Vagina (tissue), 2 donors: ENCODE measurements around the gene HEATR3. TPM values are rescaled to one million over a fixed set of nuclear protein-coding genes. Genes with fewer than 3 reads are reported as not detected.
A peak's percentile ranks its signal among the peaks of the same experiment; 100 is the strongest.

Experiments
- DNase-seq, 2 donors: peaks; one replicate each; pipeline ENCODE4 v3.0.0-alpha.2; 2017; ENCODE audit errors: extremely low spot score in 2 of 2
- H3K27ac ChIP-seq: fragments of 200-600 bp; sonication (generic); one replicate; pipeline ENCODE4 v1.5.1; 2019
- H3K27me3 ChIP-seq: fragments of 200-600 bp; sonication (generic); one replicate; pipeline ENCODE4 v1.5.1; 2019
- H3K36me3 ChIP-seq, 2 donors: fragments of 200-600 bp; sonication (generic); one replicate each; pipeline ENCODE4 v1.5.1; 2017 to 2019
- H3K4me1 ChIP-seq: fragments of 200-600 bp; sonication (generic); one replicate; pipeline ENCODE4 v1.5.1; 2019
- H3K4me3 ChIP-seq, 2 donors: fragments of 200-600 bp; sonication (generic); 1 replicate in 1 of 2; 2 replicates in 1 of 2; pipeline ENCODE4 v1.5.1; 2016 to 2019
- H3K9me3 ChIP-seq: fragments of 200-600 bp; sonication (generic); one replicate; pipeline ENCODE4 v1.5.1; 2019
- POLR2A ChIP-seq, 2 donors: fragments of 450-650 bp; IDR thresholded peaks; one replicate each; pipeline ENCODE4 v1.6.1; 2017; ENCODE audit warnings: antibody characterized with exemption in 2 of 2, mild to moderate bottlenecking in 2 of 2, moderate library complexity in 2 of 2
- POLR2AphosphoS5 ChIP-seq, 2 donors: sonication (generic); formaldehyde crosslinking; IDR thresholded peaks; one replicate each; pipeline ENCODE4 v1.9.0; 2017; ENCODE audit warnings: antibody characterized with exemption in 2 of 2, mild to moderate bottlenecking in 2 of 2, low read depth in 1 of 2; ENCODE audit not compliant: insufficient read depth in 1 of 2
- intact Hi-C: fragments of 100-400 bp; cut with DNase I; formaldehyde crosslinking; loops from one replicate; pipeline ENCODE4 v1.15.1; 2023
- total RNA-seq: library from RNA; depleted of rRNA; stranded (reverse); fragments of >200 nt; gene quantifications from one replicate; pipeline ENCODE4 v1.2.3, GENCODE V29; 2016
- TF ChIP-seq, protein P1 (sequence below), 3 experiments: fragments of 450-650 bp in 2 of 3; fragments of 200-600 bp in 1 of 3; sonication (generic) in 1 of 3; IDR thresholded peaks; one replicate each; pipeline ENCODE4 v1.5.1; 2017 to 2019; ENCODE audit warnings: antibody characterized with exemption in 3 of 3, mild to moderate bottlenecking in 2 of 3, moderate library complexity in 2 of 3

The HEATR3 gene, protein sequence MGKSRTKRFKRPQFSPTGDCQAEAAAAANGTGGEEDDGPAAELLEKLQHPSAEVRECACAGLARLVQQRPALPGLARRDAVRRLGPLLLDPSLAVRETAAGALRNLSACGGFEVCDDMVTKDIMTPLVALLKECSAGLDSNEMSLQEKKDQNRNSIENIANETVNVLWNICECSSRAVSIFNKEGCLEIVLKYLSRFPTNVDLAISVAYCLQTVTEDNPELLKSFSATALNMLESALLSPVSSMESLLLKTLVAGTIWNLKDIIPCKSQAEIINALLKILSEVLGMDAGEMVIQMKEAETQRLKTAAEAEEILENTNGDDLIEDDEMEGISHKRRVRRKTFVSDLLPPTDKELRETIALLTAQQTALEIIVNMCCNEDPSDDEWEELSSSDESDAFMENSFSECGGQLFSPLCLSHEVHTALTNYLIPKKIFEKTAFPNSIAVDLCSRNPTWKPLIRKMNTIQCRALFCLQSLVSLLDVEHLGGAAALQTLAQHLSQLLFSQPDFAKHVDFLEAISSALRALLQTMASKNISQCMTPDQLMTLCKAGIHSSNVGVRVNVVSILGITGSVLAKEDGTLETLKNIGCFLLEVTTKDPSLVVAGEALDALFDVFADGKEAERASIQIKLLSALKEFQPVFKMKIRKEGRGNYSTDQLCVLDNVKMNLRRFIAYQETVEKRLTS
- total RNA-seq = 16.5 TPM

DNA sequence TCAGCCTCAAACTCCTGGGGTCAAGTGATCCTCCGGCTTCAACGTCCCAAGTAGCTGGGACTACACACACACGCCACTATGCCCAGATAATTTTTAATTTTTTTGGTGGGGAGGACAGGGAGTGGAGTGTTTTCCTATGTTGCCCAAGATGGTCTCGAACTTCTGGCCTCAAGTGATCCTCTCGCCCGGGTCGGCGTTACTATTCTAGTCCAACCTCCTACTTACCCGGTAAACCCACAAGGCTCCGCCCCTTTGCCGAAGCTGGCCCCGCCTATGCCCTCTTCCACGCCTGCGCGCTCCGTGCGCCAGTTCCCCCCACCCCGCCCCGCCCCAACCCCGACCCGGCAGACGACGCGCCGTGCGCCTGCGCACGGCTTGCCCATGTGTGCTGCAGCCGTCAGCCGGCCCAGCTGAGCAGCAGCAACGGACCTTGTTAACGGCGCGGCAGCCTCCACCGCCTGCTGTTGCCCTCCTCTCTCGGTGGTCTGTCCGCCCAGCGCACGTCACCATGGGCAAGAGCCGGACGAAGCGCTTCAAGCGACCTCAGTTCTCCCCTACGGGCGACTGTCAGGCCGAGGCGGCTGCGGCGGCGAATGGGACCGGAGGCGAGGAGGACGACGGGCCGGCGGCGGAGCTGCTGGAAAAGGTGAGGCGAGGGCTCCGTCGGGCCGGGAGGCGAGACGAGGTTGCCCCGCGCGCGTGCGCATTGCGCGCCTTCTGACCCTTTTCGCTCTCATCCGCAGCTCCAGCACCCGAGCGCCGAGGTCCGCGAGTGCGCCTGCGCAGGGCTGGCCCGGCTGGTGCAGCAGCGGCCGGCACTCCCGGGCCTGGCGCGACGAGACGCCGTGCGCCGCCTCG, at the start of gene HEATR3:
HEATR3 (plus strand) TSS at position 347 of the 858 bp plus-strand sequence; CDS start at position 509, 162 bp downstream.
- Histone ChIP-seq H3K36me3 (peaks cover 0 to 15% of the 10 kb centered on the region in 2 donors), H3K27ac (peak within 1 kb of the TSS; percentile 95), H3K9me3 (no peaks in the 10 kb centered on the region), H3K4me1 (peaks cover 18% of the 10 kb centered on the region), H3K4me3 (peak within 1 kb of the TSS; percentile 77 to 81), H3K27me3 (no peaks in the 10 kb centered on the region)
- TF ChIP-seq POLR2A (IDR thresholded peaks at IDR 0.05) (peak in 1 of 2 donors; percentile 29), POLR2AphosphoS5 (IDR thresholded peaks at IDR 0.05; ENCODE audit: insufficient read depth in 1 of 2, low read depth in 1 of 2) (peak in 1 of 2 donors; percentile 80)
- TF ChIP-seq, protein P1, sequence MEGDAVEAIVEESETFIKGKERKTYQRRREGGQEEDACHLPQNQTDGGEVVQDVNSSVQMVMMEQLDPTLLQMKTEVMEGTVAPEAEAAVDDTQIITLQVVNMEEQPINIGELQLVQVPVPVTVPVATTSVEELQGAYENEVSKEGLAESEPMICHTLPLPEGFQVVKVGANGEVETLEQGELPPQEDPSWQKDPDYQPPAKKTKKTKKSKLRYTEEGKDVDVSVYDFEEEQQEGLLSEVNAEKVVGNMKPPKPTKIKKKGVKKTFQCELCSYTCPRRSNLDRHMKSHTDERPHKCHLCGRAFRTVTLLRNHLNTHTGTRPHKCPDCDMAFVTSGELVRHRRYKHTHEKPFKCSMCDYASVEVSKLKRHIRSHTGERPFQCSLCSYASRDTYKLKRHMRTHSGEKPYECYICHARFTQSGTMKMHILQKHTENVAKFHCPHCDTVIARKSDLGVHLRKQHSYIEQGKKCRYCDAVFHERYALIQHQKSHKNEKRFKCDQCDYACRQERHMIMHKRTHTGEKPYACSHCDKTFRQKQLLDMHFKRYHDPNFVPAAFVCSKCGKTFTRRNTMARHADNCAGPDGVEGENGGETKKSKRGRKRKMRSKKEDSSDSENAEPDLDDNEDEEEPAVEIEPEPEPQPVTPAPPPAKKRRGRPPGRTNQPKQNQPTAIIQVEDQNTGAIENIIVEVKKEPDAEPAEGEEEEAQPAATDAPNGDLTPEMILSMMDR (IDR thresholded peaks at IDR 0.05) = no peak
- DNase-seq = peak in 1 of 2 donors; percentile 93
- intact Hi-C loops = no loop called here

DNA sequence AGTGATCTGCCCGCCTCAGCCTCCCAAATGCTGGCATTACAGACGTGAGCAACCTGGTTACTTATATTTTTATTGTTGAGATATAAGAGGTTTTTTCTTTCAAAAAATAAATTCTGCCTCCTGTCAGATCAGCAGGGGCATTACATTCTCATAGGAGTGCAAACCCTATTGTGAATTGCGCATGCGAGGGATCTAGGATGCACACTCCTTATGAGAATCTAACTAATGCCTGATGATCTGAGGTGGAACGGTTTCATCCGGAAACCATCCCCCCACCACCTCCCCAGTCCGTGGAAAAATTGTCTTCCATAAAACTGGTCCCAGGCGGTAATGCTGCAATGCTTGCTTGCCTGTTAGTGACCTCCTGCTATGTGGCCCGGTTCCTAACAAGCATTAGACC, 48.2 kb upstream of the HEATR3 start:
- DNase-seq = no peak
- intact Hi-C loops = no loop called here
- Histone ChIP-seq H3K4me1 (no peaks in the 10 kb centered on the region), H3K36me3 (no peaks in the 10 kb centered on the region), H3K27me3 (no peaks in the 10 kb centered on the region), H3K9me3 (no peaks in the 10 kb centered on the region), H3K4me3 (no peak overlapping the region), H3K27ac (no peak overlapping the region)
- no peak for TF ChIP-seq POLR2AphosphoS5 (IDR thresholded peaks at IDR 0.05; ENCODE audit: insufficient read depth in 1 of 2, low read depth in 1 of 2)
- TF ChIP-seq, protein P1 (IDR thresholded peaks at IDR 0.05) = no peak
- no peak for TF ChIP-seq POLR2A (IDR thresholded peaks at IDR 0.05)

DNA sequence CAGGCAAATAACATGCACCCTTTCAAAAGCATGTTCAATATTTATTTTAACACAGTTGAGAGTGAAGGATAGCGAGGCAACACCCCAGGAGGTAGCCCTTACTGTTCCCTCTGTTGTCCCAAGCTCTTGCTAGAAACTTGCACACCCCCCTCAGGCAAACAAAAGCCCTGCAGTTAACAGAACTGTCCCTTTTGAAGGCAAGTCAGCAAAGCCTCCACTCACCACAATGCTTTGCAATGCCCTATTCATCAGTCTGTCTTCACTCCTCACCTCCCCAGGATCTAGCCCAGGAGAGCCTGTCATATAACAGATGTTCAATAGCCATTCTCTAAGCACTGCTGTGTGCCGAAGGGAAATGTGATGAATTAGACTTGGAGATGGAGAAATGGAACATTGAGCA, 44.2 kb upstream of the HEATR3 start:
- intact Hi-C loops = loop anchor here (10.0 kb wide), 1 partner anchor 203 kb away; no protein-coding TSS in a partner anchor
- TF ChIP-seq POLR2A (IDR thresholded peaks at IDR 0.05) (no peak), POLR2AphosphoS5 (IDR thresholded peaks at IDR 0.05; ENCODE audit: insufficient read depth in 1 of 2, low read depth in 1 of 2) (no peak)
- TF ChIP-seq, protein P1 (IDR thresholded peaks at IDR 0.05) = no peak
- H3K27ac ChIP-seq = no peak overlapping the region
- no peak overlapping the region for H3K4me3 ChIP-seq
- DNase-seq = no peak
- no peaks in the 10 kb centered on the region for H3K36me3 ChIP-seq
- H3K9me3 ChIP-seq = no peaks in the 10 kb centered on the region
- H3K4me1 ChIP-seq = peaks cover 9% of the 10 kb centered on the region
- no peaks in the 10 kb centered on the region for H3K27me3 ChIP-seq

DNA sequence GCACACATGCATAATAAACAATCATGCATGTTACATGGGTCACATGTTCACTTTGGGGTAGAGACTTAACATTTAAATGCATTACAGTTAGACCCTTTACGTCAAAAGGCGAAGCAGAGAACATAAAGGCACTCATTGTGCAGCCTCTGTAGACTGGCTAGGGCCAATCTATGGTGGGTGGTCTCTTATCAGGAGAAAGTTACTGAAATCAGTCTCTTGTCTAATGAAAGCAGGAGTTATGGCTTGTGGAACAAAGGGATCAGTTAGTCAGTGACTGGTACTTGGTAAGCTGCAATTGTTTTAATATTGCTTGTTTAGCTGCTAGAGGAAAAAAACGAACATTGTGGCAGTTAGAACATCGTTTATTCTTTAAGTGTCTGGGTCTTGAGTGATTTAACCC, 42.1 kb upstream of the HEATR3 start:
- H3K4me1 ChIP-seq = peaks cover 29% of the 10 kb centered on the region
- H3K4me3 ChIP-seq = no peak overlapping the region
- DNase-seq = no peak
- H3K36me3 ChIP-seq = peaks cover 0 to 6% of the 10 kb centered on the region in 2 donors
- intact Hi-C loops = loop anchor here (10.0 kb wide), 1 partner anchor 201 kb away; no protein-coding TSS in a partner anchor
- H3K9me3 ChIP-seq = no peaks in the 10 kb centered on the region
- H3K27me3 ChIP-seq = no peaks in the 10 kb centered on the region
- no peak for TF ChIP-seq POLR2A (IDR thresholded peaks at IDR 0.05)
- TF ChIP-seq, protein P1 (IDR thresholded peaks at IDR 0.05) = no peak
- no peak for TF ChIP-seq POLR2AphosphoS5 (IDR thresholded peaks at IDR 0.05; ENCODE audit: insufficient read depth in 1 of 2, low read depth in 1 of 2)
- no peak overlapping the region for H3K27ac ChIP-seq
